Stimulated activated CD4-positive, alpha-beta T cell treated with anti-CD3 and anti-CD28 coated beads, TNF-alpha, amount 100 ng/mL, for 1 hour (primary cell): ENCODE data around the gene ANKRD13D.
A peak's percentile ranks its signal among the peaks of the same experiment; 100 is the strongest.

Experiments used
- DNase-seq, 3 donors: peaks; one replicate each; pipeline ENCODE4 v3.0.0-alpha.2; 2020; ENCODE audit warnings: low read depth in 3 of 3, low spot score in 1 of 3

Gene ANKRD13D

DNA sequence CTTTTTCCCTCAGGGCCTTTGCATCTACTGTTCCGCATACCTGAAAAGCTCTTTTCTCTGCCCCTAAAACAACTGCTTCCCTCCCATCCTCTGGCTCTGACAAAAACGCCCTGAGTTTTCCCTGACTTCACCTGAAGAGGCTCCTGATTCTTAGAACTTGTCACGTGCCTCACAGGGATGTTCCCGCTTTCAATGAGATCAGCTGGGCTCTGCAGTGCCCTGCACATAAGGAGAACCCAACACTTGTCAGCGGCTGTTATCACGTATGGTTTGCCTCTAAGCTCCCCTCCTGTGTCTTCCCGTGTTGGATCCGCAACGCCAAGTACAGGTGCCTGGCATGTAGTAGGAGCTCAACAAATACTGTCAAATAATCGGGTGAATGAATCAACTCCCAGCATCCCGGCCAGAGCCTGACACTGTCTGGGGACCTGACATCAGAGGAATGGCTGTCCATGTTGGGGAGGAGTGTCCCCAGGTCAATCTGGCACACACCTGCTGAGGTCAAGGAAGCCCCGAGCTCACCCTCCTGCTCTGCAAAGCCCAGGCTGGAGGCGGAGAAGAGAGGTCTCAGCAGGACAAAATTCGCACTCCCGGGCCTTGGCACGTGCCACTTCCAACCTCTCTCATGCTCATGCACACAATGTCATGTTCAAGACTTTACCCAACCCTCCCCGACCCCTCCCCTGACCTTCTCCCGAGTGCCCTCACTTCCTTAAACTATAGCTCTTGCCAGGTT lies 27.0 kb upstream of the ANKRD13D start:
- no peak for DNase-seq

DNA sequence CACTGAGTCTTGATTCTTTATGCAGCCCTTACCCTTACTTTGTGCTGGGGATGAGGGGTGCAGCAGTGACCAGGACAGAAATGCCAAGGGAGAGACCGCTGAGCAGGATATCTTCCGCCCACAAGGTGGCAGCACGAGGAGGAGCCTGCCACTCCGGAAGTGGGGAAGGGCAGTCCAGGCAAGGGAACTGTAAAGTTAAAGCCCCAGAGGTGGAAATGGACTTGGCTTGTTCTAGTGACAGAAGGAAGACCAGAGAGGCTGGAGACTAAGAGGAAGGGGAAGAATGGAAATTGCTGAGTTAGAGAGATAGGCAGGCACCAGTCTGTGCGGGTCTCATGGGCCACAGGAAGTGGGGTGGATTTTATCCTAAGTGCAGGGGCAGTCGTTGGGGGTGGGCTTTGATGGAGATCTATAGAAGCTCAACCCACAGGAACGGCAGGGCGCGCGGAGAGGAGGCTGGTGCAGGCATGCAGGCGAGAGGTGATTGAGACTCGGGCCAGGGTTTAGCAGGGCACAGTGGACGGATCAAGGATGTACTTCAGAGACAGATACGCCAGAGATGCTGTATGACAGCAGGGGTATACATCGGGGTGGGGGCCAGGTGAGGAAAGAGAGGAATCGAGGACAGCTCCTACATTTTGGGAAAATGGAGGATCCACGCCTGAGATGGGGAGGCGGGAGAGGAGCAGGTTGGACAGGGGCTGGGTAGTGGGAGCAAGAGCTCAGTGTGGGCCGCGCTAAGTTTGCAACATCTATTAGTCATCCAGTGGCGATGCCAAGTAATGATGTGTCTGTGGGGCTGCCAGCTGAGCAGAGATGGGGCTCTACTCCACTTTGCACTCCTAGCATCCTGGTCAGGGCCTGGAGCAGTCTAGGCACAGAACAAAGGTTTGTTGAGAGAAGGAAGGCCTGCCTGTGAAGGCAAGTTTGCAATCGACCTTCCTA lies 26.1 kb upstream of the ANKRD13D start:
- peak in 1 of 3 donors; percentile 49 for DNase-seq

GRCh38 chr11:67264260-67264659 lies 24.8 kb upstream of the ANKRD13D start:
- DNase-seq: no peak

DNA sequence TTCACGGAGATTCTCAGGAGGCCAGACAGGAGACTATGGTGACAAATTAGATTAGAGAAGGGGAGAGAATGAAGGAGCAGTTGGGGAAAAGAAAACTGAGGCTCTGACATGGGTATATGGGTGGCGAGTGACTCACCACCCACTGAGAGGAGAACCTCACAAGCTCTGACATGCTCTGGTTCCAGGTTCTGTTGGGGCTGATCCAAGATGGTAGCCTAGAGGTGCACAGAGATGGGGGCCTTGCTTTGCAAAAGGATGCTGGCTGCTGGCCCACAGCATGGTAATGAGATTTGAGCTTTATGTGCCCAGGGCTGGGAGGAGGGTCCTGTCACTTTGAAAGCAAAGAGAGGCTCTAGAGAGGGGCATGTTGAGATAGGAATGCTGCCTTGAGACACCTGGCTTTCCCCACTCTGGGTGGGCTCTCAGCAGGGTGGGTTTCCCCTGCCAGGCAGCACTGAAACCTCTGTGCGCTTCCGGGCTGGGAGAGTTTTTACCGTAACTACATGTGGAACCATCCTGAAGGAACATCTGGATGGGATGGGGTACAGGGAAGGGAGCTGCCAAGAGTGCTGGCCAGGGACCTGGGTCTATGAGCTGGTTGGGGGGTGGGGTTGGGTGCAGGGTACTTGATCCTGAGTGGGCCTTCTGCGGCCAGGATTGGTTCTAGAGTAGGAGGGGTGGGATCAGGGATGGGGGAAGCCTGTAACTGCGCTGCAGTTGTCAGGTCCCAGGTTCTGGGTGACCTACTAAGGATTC lies 24.0 kb upstream of the ANKRD13D start:
- DNase-seq: no peak

DNA sequence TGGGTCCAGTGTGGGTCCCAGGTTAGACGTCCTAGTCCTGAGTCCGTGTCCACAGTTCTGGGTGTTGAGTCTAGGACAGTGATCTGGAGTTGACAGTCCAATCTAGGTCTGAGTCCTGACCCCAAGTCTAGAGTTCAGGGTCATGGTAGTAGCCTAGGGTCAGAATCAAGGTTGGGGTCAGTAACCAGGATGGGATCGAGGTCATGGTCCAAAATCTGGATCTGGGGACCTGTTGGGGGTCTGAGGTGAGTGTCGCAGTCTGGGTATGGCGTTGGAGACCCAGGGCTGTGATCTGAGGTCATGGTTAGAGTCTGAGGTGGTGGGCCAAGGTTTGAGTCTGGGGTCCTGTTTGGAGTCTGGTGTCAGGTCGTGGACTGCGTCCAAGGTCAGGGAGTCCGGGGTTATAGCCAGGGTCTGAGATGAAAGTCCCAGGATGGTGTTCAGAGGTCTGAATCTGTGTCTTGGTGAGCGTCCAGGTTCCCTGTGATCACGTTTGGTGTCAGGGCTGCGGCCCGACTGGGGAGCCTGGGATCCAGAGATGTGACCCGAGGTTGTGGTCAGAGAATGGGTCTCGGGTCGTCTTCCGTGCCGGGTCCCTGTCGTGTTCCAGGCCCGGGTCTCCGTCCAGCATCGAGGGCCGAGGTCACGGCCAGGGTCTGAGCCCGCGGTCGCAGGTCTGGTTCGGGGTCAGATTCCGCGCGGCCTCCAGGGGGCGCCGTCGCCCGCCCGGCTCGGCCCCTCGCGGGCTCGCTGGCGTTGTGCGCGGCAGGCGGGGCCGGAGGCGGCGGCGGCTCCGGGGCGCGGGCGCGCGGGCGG lies 23.3 kb upstream of the ANKRD13D start:
- peak in 2 of 3 donors; percentile 62 to 81 for DNase-seq

GRCh38 chr11:67266449-67267187 lies 22.5 kb upstream of the ANKRD13D start, which contains the start of gene GRK2:
GRK2 (plus strand) TSS chr11:67266473; CDS start chr11:67266700, 227 bp downstream.
- DNase-seq: no peak

- no peak for DNase-seq
These were observed 21.7 kb upstream of the ANKRD13D start for GRCh38 chr11:67267188-67268080.

DNA sequence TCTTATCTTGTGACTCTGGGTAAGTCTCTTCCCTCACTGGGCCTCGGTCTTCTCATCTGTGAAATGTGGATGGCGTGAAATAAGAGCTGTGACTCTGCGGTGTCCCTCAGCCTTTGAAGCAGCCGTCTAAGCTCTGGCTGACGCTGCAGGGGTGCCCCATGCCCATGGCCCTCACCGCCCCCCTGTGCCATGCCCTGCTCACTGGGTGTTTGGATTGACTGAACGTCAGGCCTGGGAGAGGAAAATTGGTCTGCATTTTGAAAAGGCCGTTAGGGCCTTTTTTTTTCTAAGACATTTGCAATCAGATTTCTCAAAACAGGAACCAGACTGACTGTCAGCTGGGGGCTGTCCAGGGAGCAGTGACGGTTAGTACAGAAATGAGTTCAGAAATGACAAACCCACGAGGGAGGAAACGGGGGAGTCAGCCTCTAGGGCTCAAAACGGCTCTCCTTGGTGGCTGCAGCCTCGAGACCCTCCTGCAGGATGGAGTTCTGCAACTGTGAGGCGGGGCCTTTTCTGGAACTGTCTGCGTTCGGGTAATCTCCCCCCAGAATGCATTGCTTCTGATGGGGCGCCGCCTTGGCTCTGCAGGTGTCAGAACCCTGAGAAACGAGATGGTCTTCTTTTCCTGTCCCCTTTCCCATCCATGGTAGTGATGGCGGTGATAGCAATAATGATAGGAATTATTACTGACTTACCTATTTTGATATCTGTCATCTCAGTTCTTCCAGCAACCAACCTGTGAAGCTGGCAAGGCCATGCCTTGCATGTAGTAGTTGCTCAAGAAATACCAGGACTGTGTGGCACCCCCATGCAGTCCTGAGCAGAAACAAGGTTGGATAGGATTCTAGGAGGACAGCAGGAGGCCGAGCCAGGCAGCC lies 20.8 kb upstream of the ANKRD13D start:
- no peak for DNase-seq

DNA sequence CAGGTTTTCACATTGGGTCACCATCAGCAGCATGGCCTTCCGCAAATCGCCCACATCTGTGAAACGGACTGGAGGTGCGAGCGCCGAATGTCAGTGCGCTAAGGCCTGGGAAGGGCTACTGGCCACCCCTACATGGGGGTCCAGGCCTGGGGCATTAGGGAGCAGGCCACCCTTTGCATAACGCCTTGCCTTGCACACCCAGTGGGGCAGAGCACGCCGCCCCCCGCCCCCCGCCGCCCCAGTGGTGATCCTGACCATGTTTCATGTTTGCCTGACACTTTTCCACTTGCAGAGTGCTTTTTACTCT lies 20.2 kb upstream of the ANKRD13D start:
- no peak for DNase-seq

- DNase-seq: no peak
These were observed 19.5 kb upstream of the ANKRD13D start for GRCh38 chr11:67269401-67270255.

GRCh38 chr11:67270256-67271204 lies 18.6 kb upstream of the ANKRD13D start:
- no peak for DNase-seq

DNA sequence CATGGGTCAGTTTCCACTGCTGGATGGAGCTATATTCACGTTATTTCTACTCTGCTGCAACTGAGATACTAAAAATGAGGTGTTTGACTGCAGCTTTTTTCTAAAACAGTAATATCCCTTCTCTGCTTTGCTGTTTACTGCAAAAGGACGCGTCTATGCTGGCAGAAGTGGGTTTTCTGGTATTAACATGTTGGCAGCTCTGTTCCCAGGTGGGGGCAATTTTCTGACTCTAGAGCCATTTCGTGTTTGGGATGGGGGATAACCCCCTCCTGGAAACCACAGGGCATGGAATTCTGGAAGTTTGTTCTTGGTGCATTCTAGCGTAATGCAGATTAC lies 17.9 kb upstream of the ANKRD13D start:
- DNase-seq: no peak

GRCh38 chr11:67271541-67272284 lies 17.4 kb upstream of the ANKRD13D start:
- DNase-seq: no peak

GRCh38 chr11:67272327-67273259 lies 16.5 kb upstream of the ANKRD13D start:
- DNase-seq: no peak
